ENCODE results near the gene POLR3K.

POLR3K gene

GRCh38 chr16:78444-79150, 25.2 kb upstream of the POLR3K start:
- Histone ChIP-seq H3K4me3 (ENCODE audit: insufficient read depth, low read depth, low read length) (peak overlapping the region; percentile 64), H3K36me3 (ENCODE audit: control insufficient read depth, insufficient read depth, low read length) (peaks cover 4% of the 10 kb centered on the region), H3K27me3 (ENCODE audit: control insufficient read depth, insufficient read depth, low read length, poor library complexity, severe bottlenecking) (peaks cover 8% of the 10 kb centered on the region), H3K27ac (ENCODE audit: insufficient read depth, low read depth, low read length, poor library complexity, severe bottlenecking) (no peak overlapping the region), H3K9me3 (ENCODE audit: control insufficient read depth, low read length) (no peaks in the 10 kb centered on the region), H3K4me1 (ENCODE audit: control insufficient read depth, insufficient read depth, low read length) (peaks cover 30% of the 10 kb centered on the region)
- 22 to 23% methylated on average over 36 of the region's 36 CpGs for WGBS, 2 experiments

- Histone ChIP-seq H3K4me1 (ENCODE audit: control insufficient read depth, insufficient read depth, low read length) (peaks cover 36% of the 10 kb centered on the region), H3K27me3 (ENCODE audit: control insufficient read depth, insufficient read depth, low read length, poor library complexity, severe bottlenecking) (peaks cover 10% of the 10 kb centered on the region), H3K27ac (ENCODE audit: insufficient read depth, low read depth, low read length, poor library complexity, severe bottlenecking) (no peak within 1 kb of the TSS), H3K4me3 (ENCODE audit: insufficient read depth, low read depth, low read length) (peak within 1 kb of the TSS; percentile 64), H3K36me3 (ENCODE audit: control insufficient read depth, insufficient read depth, low read length) (peaks cover 4% of the 10 kb centered on the region), H3K9me3 (ENCODE audit: control insufficient read depth, low read length) (no peaks in the 10 kb centered on the region)
- WGBS, 2 experiments, result 1% methylated on average over 83 of the region's 83 CpGs
Observed at GRCh38 chr16:77807-78443, 24.5 kb upstream of the POLR3K start, which contains the start of gene MPG. Gene MPG (plus strand): TSS chr16:78225. CDS start chr16:78310, 85 bp downstream.

- H3K36me3 ChIP-seq (ENCODE audit: control insufficient read depth, insufficient read depth, low read length), result peaks cover 4% of the 10 kb centered on the region
- H3K27ac ChIP-seq (ENCODE audit: insufficient read depth, low read depth, low read length, poor library complexity, severe bottlenecking), result no peak overlapping the region
- H3K4me1 ChIP-seq (ENCODE audit: control insufficient read depth, insufficient read depth, low read length), result peaks cover 39% of the 10 kb centered on the region
- WGBS, 2 experiments, result 29 to 31% methylated on average over 31 of the region's 31 CpGs
- H3K27me3 ChIP-seq (ENCODE audit: control insufficient read depth, insufficient read depth, low read length, poor library complexity, severe bottlenecking), result peaks cover 13% of the 10 kb centered on the region
- H3K4me3 ChIP-seq (ENCODE audit: insufficient read depth, low read depth, low read length), result peak overlapping the region; percentile 64
- no peaks in the 10 kb centered on the region for H3K9me3 ChIP-seq (ENCODE audit: control insufficient read depth, low read length)
Observed at GRCh38 chr16:77273-77806, 23.9 kb upstream of the POLR3K start.

- Histone ChIP-seq H3K36me3 (ENCODE audit: control insufficient read depth, insufficient read depth, low read length) (peaks cover 4% of the 10 kb centered on the region), H3K27ac (ENCODE audit: insufficient read depth, low read depth, low read length, poor library complexity, severe bottlenecking) (no peak overlapping the region), H3K4me1 (ENCODE audit: control insufficient read depth, insufficient read depth, low read length) (peaks cover 39% of the 10 kb centered on the region), H3K4me3 (ENCODE audit: insufficient read depth, low read depth, low read length) (peak overlapping the region; percentile 64), H3K9me3 (ENCODE audit: control insufficient read depth, low read length) (no peaks in the 10 kb centered on the region), H3K27me3 (ENCODE audit: control insufficient read depth, insufficient read depth, low read length, poor library complexity, severe bottlenecking) (peaks cover 13% of the 10 kb centered on the region)
- WGBS, 2 experiments, result 82 to 84% methylated on average over 13 of the region's 13 CpGs
Observed at GRCh38 chr16:76535-77272, 23.3 kb upstream of the POLR3K start.

- 72% methylated on average over 11 of the region's 11 CpGs for WGBS, 2 experiments
- Histone ChIP-seq H3K9me3 (ENCODE audit: control insufficient read depth, low read length) (no peaks in the 10 kb centered on the region), H3K27ac (ENCODE audit: insufficient read depth, low read depth, low read length, poor library complexity, severe bottlenecking) (no peak overlapping the region), H3K27me3 (ENCODE audit: control insufficient read depth, insufficient read depth, low read length, poor library complexity, severe bottlenecking) (peaks cover 16% of the 10 kb centered on the region), H3K4me1 (ENCODE audit: control insufficient read depth, insufficient read depth, low read length) (peaks cover 44% of the 10 kb centered on the region), H3K36me3 (ENCODE audit: control insufficient read depth, insufficient read depth, low read length) (peaks cover 4% of the 10 kb centered on the region), H3K4me3 (ENCODE audit: insufficient read depth, low read depth, low read length) (no peak overlapping the region)
Observed at GRCh38 chr16:75580-76501, 22.4 kb upstream of the POLR3K start.

GRCh38 chr16:74747-75334, 21.4 kb upstream of the POLR3K start:
- WGBS, 2 experiments, result 75% methylated on average over 16 of the region's 16 CpGs
- peaks cover 46% of the 10 kb centered on the region for H3K4me1 ChIP-seq (ENCODE audit: control insufficient read depth, insufficient read depth, low read length)

GRCh38 chr16:74051-74746, 20.8 kb upstream of the POLR3K start:
- 65 to 68% methylated on average over 12 of the region's 12 CpGs for WGBS, 2 experiments
- H3K9me3 ChIP-seq (ENCODE audit: control insufficient read depth, low read length), result no peaks in the 10 kb centered on the region
- H3K27me3 ChIP-seq (ENCODE audit: control insufficient read depth, insufficient read depth, low read length, poor library complexity, severe bottlenecking), result peaks cover 16% of the 10 kb centered on the region
- no peaks in the 10 kb centered on the region for H3K36me3 ChIP-seq (ENCODE audit: control insufficient read depth, insufficient read depth, low read length)
- no peak overlapping the region for H3K27ac ChIP-seq (ENCODE audit: insufficient read depth, low read depth, low read length, poor library complexity, severe bottlenecking)
- H3K4me1 ChIP-seq (ENCODE audit: control insufficient read depth, insufficient read depth, low read length), result peaks cover 49% of the 10 kb centered on the region
- H3K4me3 ChIP-seq (ENCODE audit: insufficient read depth, low read depth, low read length), result no peak overlapping the region

More at GRCh38 chr16:74747-75334, 21.4 kb upstream of the POLR3K start:
- H3K36me3 ChIP-seq (ENCODE audit: control insufficient read depth, insufficient read depth, low read length), result no peaks in the 10 kb centered on the region
- H3K9me3 ChIP-seq (ENCODE audit: control insufficient read depth, low read length), result no peaks in the 10 kb centered on the region
- H3K27me3 ChIP-seq (ENCODE audit: control insufficient read depth, insufficient read depth, low read length, poor library complexity, severe bottlenecking), result peaks cover 16% of the 10 kb centered on the region
- H3K27ac ChIP-seq (ENCODE audit: insufficient read depth, low read depth, low read length, poor library complexity, severe bottlenecking), result no peak overlapping the region
- H3K4me3 ChIP-seq (ENCODE audit: insufficient read depth, low read depth, low read length), result no peak overlapping the region

- H3K27me3 ChIP-seq (ENCODE audit: control insufficient read depth, insufficient read depth, low read length, poor library complexity, severe bottlenecking), result peaks cover 8% of the 10 kb centered on the region
- peak within 1 kb of the TSS; percentile 32 for H3K27ac ChIP-seq (ENCODE audit: insufficient read depth, low read depth, low read length, poor library complexity, severe bottlenecking)
- 22 to 23% methylated on average over 62 of the region's 62 CpGs for WGBS, 2 experiments
- no peaks in the 10 kb centered on the region for H3K36me3 ChIP-seq (ENCODE audit: control insufficient read depth, insufficient read depth, low read length)
- H3K4me3 ChIP-seq (ENCODE audit: insufficient read depth, low read depth, low read length), result peak within 1 kb of the TSS; percentile 60
- H3K9me3 ChIP-seq (ENCODE audit: control insufficient read depth, low read length), result no peaks in the 10 kb centered on the region
- peaks cover 56% of the 10 kb centered on the region for H3K4me1 ChIP-seq (ENCODE audit: control insufficient read depth, insufficient read depth, low read length)
Observed at GRCh38 chr16:72561-73548, 19.4 kb upstream of the POLR3K start, which contains the start of gene RHBDF1. Gene RHBDF1 (minus strand): TSS chr16:72631. CDS start chr16:65015, 7,616 bp downstream.

All from ectodermal cell (in vitro differentiated cells).